Neural cell (in vitro differentiated cells): ENCODE results near the gene RELT.

Source experiments
- EP300 ChIP-seq: fragments of 450-650 bp; conservative IDR thresholded peaks from 2 replicates; pipeline ENCODE4 v1.6.1; 2014; ENCODE audit warnings: antibody characterized with exemption, mild to moderate bottlenecking, moderate library complexity; ENCODE audit not compliant: poor library complexity, severe bottlenecking
- RAD21 ChIP-seq: fragments of 450-650 bp; conservative IDR thresholded peaks from 2 replicates; pipeline ENCODE4 v1.6.1; 2014; ENCODE audit warnings: antibody characterized with exemption, mild to moderate bottlenecking, moderate library complexity
- TF ChIP-seq, protein P1 (sequence below): fragments of 450-650 bp; IDR thresholded peaks from 2 replicates; pipeline ENCODE4 v1.5.1; 2014; ENCODE audit warnings: antibody characterized with exemption, mild to moderate bottlenecking, moderate library complexity; ENCODE audit not compliant: poor library complexity, severe bottlenecking

DNA sequence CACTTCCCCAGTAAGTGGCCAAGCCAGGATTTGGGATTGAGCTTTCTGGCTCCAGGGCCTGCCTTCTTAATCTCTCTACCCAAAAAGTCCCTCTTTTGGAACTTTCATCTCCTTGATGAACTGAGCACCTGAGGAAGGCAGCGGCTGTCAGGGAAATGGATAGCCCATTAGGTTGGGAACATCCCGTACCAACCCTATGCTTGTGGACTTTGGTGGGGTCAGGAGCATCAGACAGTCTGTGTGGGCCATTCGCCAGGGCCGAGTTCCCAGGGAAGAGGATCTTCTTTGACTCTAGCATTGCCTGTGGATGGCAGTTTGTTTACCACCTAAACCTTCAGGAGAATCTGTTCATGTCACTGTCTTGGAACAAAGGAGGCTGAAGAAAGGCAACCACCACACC, 37.9 kb upstream of the RELT start:
- TF ChIP-seq, protein P1, sequence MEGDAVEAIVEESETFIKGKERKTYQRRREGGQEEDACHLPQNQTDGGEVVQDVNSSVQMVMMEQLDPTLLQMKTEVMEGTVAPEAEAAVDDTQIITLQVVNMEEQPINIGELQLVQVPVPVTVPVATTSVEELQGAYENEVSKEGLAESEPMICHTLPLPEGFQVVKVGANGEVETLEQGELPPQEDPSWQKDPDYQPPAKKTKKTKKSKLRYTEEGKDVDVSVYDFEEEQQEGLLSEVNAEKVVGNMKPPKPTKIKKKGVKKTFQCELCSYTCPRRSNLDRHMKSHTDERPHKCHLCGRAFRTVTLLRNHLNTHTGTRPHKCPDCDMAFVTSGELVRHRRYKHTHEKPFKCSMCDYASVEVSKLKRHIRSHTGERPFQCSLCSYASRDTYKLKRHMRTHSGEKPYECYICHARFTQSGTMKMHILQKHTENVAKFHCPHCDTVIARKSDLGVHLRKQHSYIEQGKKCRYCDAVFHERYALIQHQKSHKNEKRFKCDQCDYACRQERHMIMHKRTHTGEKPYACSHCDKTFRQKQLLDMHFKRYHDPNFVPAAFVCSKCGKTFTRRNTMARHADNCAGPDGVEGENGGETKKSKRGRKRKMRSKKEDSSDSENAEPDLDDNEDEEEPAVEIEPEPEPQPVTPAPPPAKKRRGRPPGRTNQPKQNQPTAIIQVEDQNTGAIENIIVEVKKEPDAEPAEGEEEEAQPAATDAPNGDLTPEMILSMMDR, result no peak
- TF ChIP-seq EP300 (no peak), RAD21 (no peak)
